ENCODE measurements around the gene PAOX. TPM values are rescaled to one million over a fixed set of nuclear protein-coding genes. Genes with fewer than 3 reads are reported as not detected.

Gene PAOX
- total and polyA plus RNA-seq, 7 donors, result 2.4 to 5.2 (median 3.5) TPM

- Histone ChIP-seq H3K27ac (no peak overlapping the region), H3K27me3 (ENCODE audit: insufficient read depth in 3 of 3, low read length in 2 of 3) (peaks cover 0 to 64% (median 47%) of the 10 kb centered on the region in 3 donors), H3K36me3 (ENCODE audit: insufficient read depth in 1 of 2, low read depth in 1 of 2) (no peaks in the 10 kb centered on the region), H3K4me1 (peaks cover 12% of the 10 kb centered on the region), H3K9me3 (no peaks in the 10 kb centered on the region), H3K4me3 (peak overlapping the region; percentile 56)
- TF ChIP-seq CTCF (IDR thresholded peaks at IDR 0.05), result no peak
- intact Hi-C loops (cut with DNase I), result no loop called here
- DNase-seq (peak; percentile 57 to 77), ATAC-seq (peak in 2 of 4 donors; percentile 20 to 52)
- 1 to 3% (median 1%) methylated on average over 44 to 75 of the region's 75 CpGs for WGBS, 3 donors
Measured at GRCh38 chr10:133335246-133336117, 43.6 kb upstream of the PAOX start.

GRCh38 chr10:133336118-133336576, 42.9 kb upstream of the PAOX start:
- no peak for TF ChIP-seq CTCF (IDR thresholded peaks at IDR 0.05)
- Histone ChIP-seq H3K27ac (no peak overlapping the region), H3K9me3 (no peaks in the 10 kb centered on the region), H3K4me1 (peaks cover 12% of the 10 kb centered on the region), H3K27me3 (ENCODE audit: insufficient read depth in 3 of 3, low read length in 2 of 3) (peaks cover 0 to 66% (median 47%) of the 10 kb centered on the region in 3 donors), H3K4me3 (peak overlapping the region; percentile 56), H3K36me3 (ENCODE audit: insufficient read depth in 1 of 2, low read depth in 1 of 2) (no peaks in the 10 kb centered on the region)
- WGBS, 3 donors, result 2 to 4% (median 3%) methylated on average over 27 to 41 of the region's 41 CpGs
- DNase-seq (peak; percentile 9 to 51), ATAC-seq (no peak)
- intact Hi-C loops (cut with DNase I), result no loop called here

GRCh38 chr10:133336577-133337369, 42.3 kb upstream of the PAOX start, which contains the start of gene CALY:
Gene CALY (minus strand): TSS chr10:133336896. CDS start chr10:133328989, 7,907 bp downstream.
- peak within 1 kb of the TSS; percentile 56 for H3K4me3 ChIP-seq
- DNase-seq, result peak; percentile 24 to 62

GRCh38 chr10:133337370-133337725, 41.7 kb upstream of the PAOX start:
- ATAC-seq, result no peak
- H3K36me3 ChIP-seq (ENCODE audit: insufficient read depth in 1 of 2, low read depth in 1 of 2), result no peaks in the 10 kb centered on the region
- peak in 1 of 2 donors; percentile 12 for DNase-seq
- H3K4me1 ChIP-seq, result peaks cover 12% of the 10 kb centered on the region
- no peaks in the 10 kb centered on the region for H3K9me3 ChIP-seq
- no peak overlapping the region for H3K27ac ChIP-seq
- H3K4me3 ChIP-seq, result no peak overlapping the region
- WGBS, 3 donors, result 81 to 95% (median 86%) methylated on average over 3 of the region's 3 CpGs
- intact Hi-C loops (cut with DNase I), result no loop called here
- peaks cover 0 to 66% (median 45%) of the 10 kb centered on the region in 3 donors for H3K27me3 ChIP-seq (ENCODE audit: insufficient read depth in 3 of 3, low read length in 2 of 3)
- no peak for TF ChIP-seq CTCF (IDR thresholded peaks at IDR 0.05)

More at GRCh38 chr10:133336577-133337369, 42.3 kb upstream of the PAOX start, which contains the start of gene CALY:
- Histone ChIP-seq H3K36me3 (ENCODE audit: insufficient read depth in 1 of 2, low read depth in 1 of 2) (no peaks in the 10 kb centered on the region), H3K9me3 (no peaks in the 10 kb centered on the region), H3K4me1 (peaks cover 12% of the 10 kb centered on the region), H3K27me3 (ENCODE audit: insufficient read depth in 3 of 3, low read length in 2 of 3) (peaks cover 0 to 66% (median 47%) of the 10 kb centered on the region in 3 donors), H3K27ac (no peak within 1 kb of the TSS)
- WGBS, 3 donors, result 10 to 13% (median 13%) methylated on average over 40 to 63 of the region's 63 CpGs
- intact Hi-C loops (cut with DNase I), result no loop called here
- peak in 1 of 4 donors; percentile 29 for ATAC-seq
- TF ChIP-seq CTCF (IDR thresholded peaks at IDR 0.05), result no peak

All from psoas muscle (tissue), 8 donors.